ENCODE data around the gene RFX5. TPM values are rescaled to one million over a fixed set of nuclear protein-coding genes. Genes with fewer than 3 reads are reported as not detected.

The RFX5 gene
- total RNA-seq, 1 experiment from 2014 or later = 72.7 TPM

GRCh38 chr1:151290709-151291303, 56.2 kb downstream of the RFX5 start:
- Histone ChIP-seq H2BK120ac (ENCODE audit: low read depth, low read length, poor library complexity, severe bottlenecking) (no peak overlapping the region), H3K4me1 (ENCODE audit: insufficient read depth, low read length) (peaks cover 4% of the 10 kb centered on the region; the same call in 1 of the 2 replicates), H2AK5ac (ENCODE audit: insufficient read length, low read length) (no peak overlapping the region), H2BK5ac (ENCODE audit: insufficient read length, low read length) (no peak overlapping the region), H3K9me3 (ENCODE audit: control insufficient read depth, low read depth, low read length) (no peaks in the 10 kb centered on the region), H3T11ph (ENCODE audit: low read length) (no peak overlapping the region), H4K5ac (ENCODE audit: insufficient read length, low read depth, low read length) (no peak overlapping the region), H3K4me2 (ENCODE audit: insufficient read depth, insufficient read length, low read length) (no peak overlapping the region), H3K9ac (ENCODE audit: extremely low read depth, insufficient read length, low read length) (no peak overlapping the region), H4K8ac (replicated peaks; ENCODE audit: insufficient read length, low read depth, low read length) (no peak overlapping the region), H3K27ac (ENCODE audit: insufficient read length, low read depth, low read length) (no peak overlapping the region), H3K56ac (ENCODE audit: insufficient read length, low read depth, low read length) (no peak overlapping the region), H3K23me2 (ENCODE audit: insufficient read length, low read depth, low read length, poor library complexity, severe bottlenecking) (no peaks in the 10 kb centered on the region), H4K20me1 (ENCODE audit: control insufficient read depth, insufficient read depth, insufficient read length) (peaks cover 3% of the 10 kb centered on the region), H3K79me1 (ENCODE audit: insufficient read depth, low read depth, low read length, poor library complexity, severe bottlenecking) (no peaks in the 10 kb centered on the region), H3K14ac (ENCODE audit: insufficient read depth, low read length) (no peak overlapping the region), H3K18ac (ENCODE audit: insufficient read length, low read depth, low read length) (no peak overlapping the region), H3K4ac (ENCODE audit: low read depth, low read length) (no peak overlapping the region), H2BK15ac (ENCODE audit: low read depth, low read length) (no peak overlapping the region), H2BK20ac (ENCODE audit: low read depth, low read length, poor library complexity, severe bottlenecking) (no peak overlapping the region), H3K79me2 (ENCODE audit: insufficient read depth, low read length) (no peaks in the 10 kb centered on the region), H2BK12ac (ENCODE audit: insufficient read length, low read depth, low read length) (no peak overlapping the region), H2AFZ (ENCODE audit: low read length) (no peak overlapping the region), H3K27me3 (ENCODE audit: insufficient read depth, low read length) (no peaks in the 10 kb centered on the region), H3K23ac (ENCODE audit: insufficient read length, low read depth, low read length) (no peak overlapping the region), H4K91ac (ENCODE audit: insufficient read length, low read depth, low read length) (no peak overlapping the region)
- H3K4me3 Mint-ChIP-seq = no peak overlapping the region
- no peaks in the 10 kb centered on the region; a peak in 1 of 5 replicates for H3K9me3 Mint-ChIP-seq
- peaks cover 2% of the 10 kb centered on the region; the same call in 1 of the 2 replicates for H3K27me3 Mint-ChIP-seq (ENCODE audit: low read depth)
- WGBS (ENCODE audit: extremely low coverage, insufficient read length, low lambda C conversion rate) = no CpG with 5 or more reads among the region's 19 CpGs
- peak overlapping the region in 1 of 3 experiments; percentile 51; a peak in 1 of 7 replicates for H3K27ac Mint-ChIP-seq
- H3K36me3 Mint-ChIP-seq (ENCODE audit: insufficient read depth in 1 of 3, low read depth in 3 of 3) = peaks cover 50 to 84% (median 78%) of the 10 kb centered on the region in 3 experiments
- DNase-seq = no peak
- H3K4me1 Mint-ChIP-seq = peaks cover 41 to 60% of the 10 kb centered on the region in 2 experiments
- TF ChIP-seq CTCF (conservative IDR thresholded peaks at IDR 0.05) = no peak

Other genes starting within 250 kb of the RFX5 start
- 11.5 and 12.3 TPM in 2 replicates for gene SEMA6C, start 200.6 kb downstream of the RFX5 start, total RNA-seq (2021)
- not detected in 2 replicates for gene TNFAIP8L2, start 190.6 kb downstream of the RFX5 start, total RNA-seq (2021)
- gene LYSMD1, start 181.3 kb downstream of the RFX5 start, total RNA-seq (2021) = 5.8 and 6.7 TPM in 2 replicates
- 54.1 and 60.5 TPM in 2 replicates for gene SCNM1, start 181.1 kb downstream of the RFX5 start, total RNA-seq (2021)
- 0.42 and 1.6 TPM in 2 replicates for gene TMOD4, start 171.3 kb downstream of the RFX5 start, total RNA-seq (2021)
- 90.3 and 91.4 TPM in 2 replicates for gene VPS72, start 157.1 kb downstream of the RFX5 start, total RNA-seq (2021)
- gene PIP5K1A, start 148.7 kb downstream of the RFX5 start, total RNA-seq (2021) = 94.6 and 101 TPM in 2 replicates
- gene PSMD4, start 92.5 kb downstream of the RFX5 start, total RNA-seq (2021) = 205 and 207 TPM in 2 replicates
- 52.9 and 58.2 TPM in 2 replicates for gene ZNF687, start 65.0 kb downstream of the RFX5 start, total RNA-seq (2021)
- gene PI4KB, start 19.8 kb downstream of the RFX5 start, total RNA-seq (2021) = 39.1 and 39.2 TPM in 2 replicates
- 13.9 and 14.2 TPM in 2 replicates for gene SELENBP1, start 25.5 kb upstream of the RFX5 start, total RNA-seq (2021)
- 413 and 429 TPM in 2 replicates for gene PSMB4, start 52.3 kb upstream of the RFX5 start, total RNA-seq (2021)
- 93.0 and 102 TPM in 2 replicates for gene POGZ, start 112.2 kb upstream of the RFX5 start, total RNA-seq (2021)
- gene CGN, start 164.1 kb upstream of the RFX5 start, total RNA-seq (2021) = 29.9 and 30.9 TPM in 2 replicates
- gene TUFT1, start 193.1 kb upstream of the RFX5 start, total RNA-seq (2021) = 6.2 and 6.5 TPM in 2 replicates

All from H9 (cell line).